H1 (cell line): ENCODE results near the gene RBM38.

Experiments used
- CHD7 ChIP-seq: fragments of 300-600 bp; sonication (generic); IDR thresholded peaks from 2 replicates; pipeline ENCODE4 v1.7.1; 2012; ENCODE audit warnings: low read length, moderate library complexity, mild to moderate bottlenecking, inconsistent platforms; ENCODE audit not compliant: insufficient replicate concordance
- EZH2 ChIP-seq: fragments of 200-600 bp; sonication (generic); IDR thresholded peaks from 2 replicates; pipeline ENCODE4 v1.7.1; 2012; ENCODE audit warnings: low read depth, mild to moderate bottlenecking, moderate library complexity, low read length, inconsistent platforms; ENCODE audit not compliant: severe bottlenecking
- TAF1 ChIP-seq: IDR thresholded peaks from 2 replicates; pipeline ENCODE4 v1.6.1; 2011; ENCODE audit warnings: mild to moderate bottlenecking, low read depth, low read length
- TCF12 ChIP-seq: IDR thresholded peaks from 2 replicates; pipeline ENCODE4 v1.6.1; 2011; ENCODE audit warnings: low read depth, mild to moderate bottlenecking, low read length
- TF ChIP-seq, protein P1 (sequence below), 3 experiments: IDR thresholded peaks; 1 replicate in 2 of 3; 2 replicates in 1 of 3; pipeline versions ENCODE4 v1.5.1 to v1.6.1; 2011; ENCODE audit warnings: low read length in 3 of 3, mild to moderate bottlenecking in 3 of 3, inconsistent platforms in 2 of 3, low read depth in 1 of 3, moderate library complexity in 1 of 3; ENCODE audit not compliant: insufficient read depth in 1 of 3; ENCODE audit errors: control extremely low read depth in 1 of 3

DNA sequence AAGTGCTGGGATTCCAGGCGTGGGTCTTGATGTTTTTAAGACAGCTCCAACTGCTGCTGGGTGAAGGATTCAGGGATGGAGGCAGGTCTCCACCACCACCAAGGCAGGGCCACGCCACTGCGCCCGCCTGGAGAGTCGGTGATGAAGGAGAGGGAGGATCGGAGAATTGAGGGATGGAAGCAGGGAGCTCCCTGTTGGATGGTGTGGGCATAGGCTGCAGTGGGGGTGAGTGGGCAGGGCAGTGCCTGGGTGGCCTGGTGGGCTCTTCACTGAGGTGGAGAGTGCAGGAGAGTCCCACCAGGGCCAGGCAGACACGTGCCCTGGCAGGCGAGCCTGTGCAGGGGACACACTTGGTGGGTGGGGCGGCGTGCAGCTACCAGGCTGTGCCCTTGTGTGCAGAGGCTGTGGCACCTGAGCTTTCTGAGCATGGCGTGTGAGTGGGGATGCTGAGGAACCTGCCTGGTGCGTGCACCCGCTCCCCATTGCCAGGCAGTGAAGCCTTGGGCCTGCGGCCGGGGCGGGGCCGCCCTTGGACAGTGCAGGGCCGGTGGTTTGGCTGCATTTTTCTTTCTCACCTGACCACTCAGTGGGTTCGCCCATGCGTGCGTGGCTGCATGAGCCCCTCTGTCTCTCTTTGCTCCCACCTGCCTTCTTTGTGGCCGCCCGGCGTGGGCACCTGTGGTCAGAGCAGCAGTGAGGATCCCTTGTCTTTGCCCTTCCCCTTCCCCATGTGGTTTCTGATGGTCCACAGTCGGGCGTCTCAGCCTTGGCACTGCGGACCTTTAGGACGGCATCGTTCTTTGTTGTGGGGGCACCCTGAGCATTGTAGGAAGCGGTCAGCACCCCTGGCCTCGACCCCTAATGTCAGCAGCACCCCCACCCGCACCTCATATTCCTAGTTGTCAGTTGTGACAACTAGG lies 11.3 kb downstream of the RBM38 start:
- no peak for TF ChIP-seq CHD7
- TF ChIP-seq, protein P1, sequence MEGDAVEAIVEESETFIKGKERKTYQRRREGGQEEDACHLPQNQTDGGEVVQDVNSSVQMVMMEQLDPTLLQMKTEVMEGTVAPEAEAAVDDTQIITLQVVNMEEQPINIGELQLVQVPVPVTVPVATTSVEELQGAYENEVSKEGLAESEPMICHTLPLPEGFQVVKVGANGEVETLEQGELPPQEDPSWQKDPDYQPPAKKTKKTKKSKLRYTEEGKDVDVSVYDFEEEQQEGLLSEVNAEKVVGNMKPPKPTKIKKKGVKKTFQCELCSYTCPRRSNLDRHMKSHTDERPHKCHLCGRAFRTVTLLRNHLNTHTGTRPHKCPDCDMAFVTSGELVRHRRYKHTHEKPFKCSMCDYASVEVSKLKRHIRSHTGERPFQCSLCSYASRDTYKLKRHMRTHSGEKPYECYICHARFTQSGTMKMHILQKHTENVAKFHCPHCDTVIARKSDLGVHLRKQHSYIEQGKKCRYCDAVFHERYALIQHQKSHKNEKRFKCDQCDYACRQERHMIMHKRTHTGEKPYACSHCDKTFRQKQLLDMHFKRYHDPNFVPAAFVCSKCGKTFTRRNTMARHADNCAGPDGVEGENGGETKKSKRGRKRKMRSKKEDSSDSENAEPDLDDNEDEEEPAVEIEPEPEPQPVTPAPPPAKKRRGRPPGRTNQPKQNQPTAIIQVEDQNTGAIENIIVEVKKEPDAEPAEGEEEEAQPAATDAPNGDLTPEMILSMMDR (IDR thresholded peaks at IDR 0.05; ENCODE audit: control extremely low read depth in 1 of 3, insufficient read depth in 1 of 3, low read depth in 1 of 3, low read length in 3 of 3), result no peak
- TF ChIP-seq EZH2, result no peak
- no peak for TF ChIP-seq TCF12
- TF ChIP-seq TAF1, result no peak
